Osteoblast (primary cell): Measurements from ENCODE around the gene COL15A1. TPM values are rescaled to one million over a fixed set of nuclear protein-coding genes. Genes with fewer than 3 reads are reported as not detected.

Experiments used
- DNase-seq: peaks from one replicate; pipeline ENCODE4 v3.0.0; 2011; ENCODE audit warnings: low spot score, mixed read lengths; ENCODE audit not compliant: insufficient read length; ENCODE audit errors: missing footprints
- H2AFZ ChIP-seq: 2 replicates; pipeline ENCODE4 v1.6.0; 2011; ENCODE audit warnings: mild to moderate bottlenecking, low read length
- H3K27ac ChIP-seq: 2 replicates; pipeline ENCODE4 v1.5.1; 2011; ENCODE audit warnings: mild to moderate bottlenecking, low read depth, low read length, moderate library complexity
- H3K27me3 ChIP-seq: 2 replicates; pipeline ENCODE4 v1.6.0; 2012; ENCODE audit warnings: mild to moderate bottlenecking, control low read depth, inconsistent platforms, low read length, moderate library complexity; ENCODE audit not compliant: insufficient read depth
- H3K36me3 ChIP-seq: 2 replicates; pipeline ENCODE4 v1.5.1; 2011; ENCODE audit warnings: mild to moderate bottlenecking, low read length, control low read depth, moderate library complexity; ENCODE audit not compliant: insufficient read depth
- H3K4me1 ChIP-seq: 2 replicates; pipeline ENCODE4 v1.5.1; 2011; ENCODE audit warnings: mild to moderate bottlenecking, low read length, control low read depth, moderate library complexity; ENCODE audit not compliant: insufficient read depth
- H3K4me2 ChIP-seq: 2 replicates; pipeline ENCODE4 v1.6.0; 2011; ENCODE audit warnings: mild to moderate bottlenecking, low read length; ENCODE audit not compliant: insufficient read depth
- H3K4me3 ChIP-seq: fragments of 200-600 bp; sonication (generic); 3 replicates; pipeline ENCODE4 v1.5.1; 2012; ENCODE audit warnings: mild to moderate bottlenecking, low read length, inconsistent platforms; ENCODE audit not compliant: insufficient read depth
- H3K79me2 ChIP-seq: 2 replicates; pipeline ENCODE4 v1.6.0; 2012; ENCODE audit warnings: mild to moderate bottlenecking, low read length, control low read depth, inconsistent platforms; ENCODE audit not compliant: insufficient read depth
- H3K9me3 ChIP-seq: 2 replicates; pipeline ENCODE4 v1.5.1; 2011; ENCODE audit warnings: low read depth, low read length, control low read depth
- H4K20me1 ChIP-seq: 2 replicates; pipeline ENCODE4 v1.6.0; 2012; ENCODE audit warnings: mild to moderate bottlenecking, low read length, control low read depth; ENCODE audit not compliant: insufficient read depth
- CTCF ChIP-seq: IDR thresholded peaks from 2 replicates; pipeline ENCODE4 v1.5.1; 2011; ENCODE audit warnings: mild to moderate bottlenecking, low read depth, low read length, moderate library complexity; ENCODE audit errors: extremely low read depth
- total RNA-seq: library from RNA; depleted of rRNA; stranded (reverse); fragments of >200 nt; gene quantifications from 2 replicates; pipeline ENCODE4 v1.2.3, GENCODE V29; 2012

COL15A1 gene
- total RNA-seq, 1 donor = 29.3 TPM

DNA sequence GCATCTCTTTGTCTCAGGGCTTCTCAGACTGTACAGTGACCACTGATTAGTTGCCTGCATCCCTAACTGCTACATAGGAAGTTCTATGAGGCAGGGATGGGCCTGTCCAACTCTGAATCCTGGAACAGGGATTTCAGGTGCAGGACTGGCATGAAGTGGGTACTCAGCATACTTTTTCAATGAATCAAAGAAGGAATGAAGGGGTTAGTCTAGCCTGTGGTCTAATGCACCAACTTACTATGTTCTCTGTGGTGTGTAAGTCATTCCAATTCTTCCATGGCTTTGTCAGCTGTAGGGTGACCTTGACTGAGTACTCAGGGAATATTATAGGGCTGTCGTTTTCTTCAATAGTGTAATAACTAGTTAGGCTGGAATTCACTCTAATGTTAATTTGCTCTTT is 8.3 kb downstream of the COL15A1 start:
- Histone ChIP-seq H3K79me2 (no peaks in the 10 kb centered on the region), H3K9me3 (peaks cover 2% of the 10 kb centered on the region), H3K27ac (no peak overlapping the region), H3K36me3 (no peaks in the 10 kb centered on the region), H3K4me3 (no peak overlapping the region), H3K27me3 (peaks cover 28% of the 10 kb centered on the region), H2AFZ (no peak overlapping the region), H4K20me1 (no peaks in the 10 kb centered on the region), H3K4me1 (no peaks in the 10 kb centered on the region), H3K4me2 (no peak overlapping the region)
- no peak for DNase-seq
- no peak for TF ChIP-seq CTCF

- H3K4me2 ChIP-seq = no peak overlapping the region
- H4K20me1 ChIP-seq = no peaks in the 10 kb centered on the region
- no peak for DNase-seq
- H3K27ac ChIP-seq = no peak overlapping the region
- peaks cover 17% of the 10 kb centered on the region for H3K27me3 ChIP-seq
- H3K36me3 ChIP-seq = no peaks in the 10 kb centered on the region
- H3K9me3 ChIP-seq = peaks cover 5% of the 10 kb centered on the region
- H3K4me3 ChIP-seq = no peak overlapping the region
- TF ChIP-seq CTCF = no peak
- peaks cover 7% of the 10 kb centered on the region for H3K4me1 ChIP-seq
- no peaks in the 10 kb centered on the region for H3K79me2 ChIP-seq
- no peak overlapping the region for H2AFZ ChIP-seq
These were observed 10.0 kb downstream of the COL15A1 start for GRCh38 chr9:98953581-98954243.

DNA sequence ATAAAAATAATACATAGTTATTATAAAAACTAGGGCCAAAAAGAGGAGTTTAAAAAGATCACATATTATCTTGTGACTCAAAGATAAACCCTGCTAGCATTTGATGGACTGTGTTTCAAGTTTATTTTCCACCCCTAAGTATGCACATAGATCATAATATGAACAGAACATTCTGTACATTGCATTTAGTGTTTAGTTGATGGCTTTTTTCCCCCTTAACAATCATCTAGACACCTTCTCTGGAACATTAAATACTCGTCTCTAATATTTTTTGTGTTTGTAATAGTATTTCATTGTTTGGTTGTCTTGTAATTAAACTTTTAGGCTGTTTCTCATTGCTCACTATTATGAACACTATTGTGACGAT is 10.5 kb downstream of the COL15A1 start:
- peaks cover 5% of the 10 kb centered on the region for H3K9me3 ChIP-seq
- H3K36me3 ChIP-seq = no peaks in the 10 kb centered on the region
- H4K20me1 ChIP-seq = no peaks in the 10 kb centered on the region
- H3K79me2 ChIP-seq = no peaks in the 10 kb centered on the region
- H3K27ac ChIP-seq = no peak overlapping the region
- H3K4me1 ChIP-seq = peaks cover 7% of the 10 kb centered on the region
- no peak for TF ChIP-seq CTCF
- H3K4me3 ChIP-seq = no peak overlapping the region
- no peak overlapping the region for H2AFZ ChIP-seq
- H3K4me2 ChIP-seq = no peak overlapping the region
- peaks cover 12% of the 10 kb centered on the region for H3K27me3 ChIP-seq
- DNase-seq = no peak

- H3K79me2 ChIP-seq = no peaks in the 10 kb centered on the region
- H3K9me3 ChIP-seq = peaks cover 5% of the 10 kb centered on the region
- peaks cover 7% of the 10 kb centered on the region for H3K4me1 ChIP-seq
- no peak for DNase-seq
- H3K27me3 ChIP-seq = peaks cover 8% of the 10 kb centered on the region
- H3K36me3 ChIP-seq = no peaks in the 10 kb centered on the region
- TF ChIP-seq CTCF = no peak
- H2AFZ ChIP-seq = no peak overlapping the region
- no peak overlapping the region for H3K4me2 ChIP-seq
- no peak overlapping the region for H3K4me3 ChIP-seq
- H4K20me1 ChIP-seq = no peaks in the 10 kb centered on the region
- H3K27ac ChIP-seq = no peak overlapping the region
These were observed 11.6 kb downstream of the COL15A1 start for GRCh38 chr9:98955259-98955658.
